ENCODE results near the gene ESM1.

Gene ESM1

GRCh38 chr5:54942064-54942778 is 43.2 kb downstream of the ESM1 start:
- Mint-ChIP-seq H3K27me3 (ENCODE audit: low read depth, poor library complexity) (peaks cover under 1% of the 10 kb centered on the region), H3K27ac (no peak overlapping the region), H3K36me3 (ENCODE audit: low read depth) (no peaks in the 10 kb centered on the region), H3K9me3 (no peaks in the 10 kb centered on the region), H3K4me1 (no peaks in the 10 kb centered on the region), H3K4me3 (no peak overlapping the region)
- TF ChIP-seq CTCF (IDR thresholded peaks at IDR 0.05) = no peak
- DNase-seq = no peak

GRCh38 chr5:54936201-54936600 is 49.2 kb downstream of the ESM1 start:
- Mint-ChIP-seq H3K4me1 (peaks cover 21% of the 10 kb centered on the region), H3K9me3 (no peaks in the 10 kb centered on the region), H3K27me3 (ENCODE audit: low read depth, poor library complexity) (no peaks in the 10 kb centered on the region), H3K4me3 (no peak overlapping the region), H3K27ac (no peak overlapping the region), H3K36me3 (ENCODE audit: low read depth) (no peaks in the 10 kb centered on the region)
- no peak for TF ChIP-seq CTCF (IDR thresholded peaks at IDR 0.05)
- DNase-seq = no peak

DNA sequence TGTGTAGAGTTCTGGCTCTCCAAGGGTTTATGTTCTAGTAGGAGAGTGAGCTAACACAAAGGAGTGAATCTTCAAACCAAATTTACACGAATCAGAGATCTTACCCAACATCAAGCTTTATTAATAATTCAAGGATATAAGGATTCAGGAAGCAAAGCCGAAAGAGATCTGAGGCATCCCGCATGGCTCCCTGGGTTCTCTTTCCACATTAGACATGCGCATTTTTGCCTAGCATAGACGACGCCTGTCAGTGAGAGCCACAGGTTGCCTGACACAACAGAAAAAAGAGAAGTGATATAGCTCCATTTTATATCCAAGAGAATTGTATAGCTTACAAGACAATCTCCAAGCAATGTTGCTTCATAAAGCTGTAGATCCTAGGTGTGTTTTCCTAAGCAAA is 52.6 kb downstream of the ESM1 start:
- no peak overlapping the region for H3K4me3 Mint-ChIP-seq
- DNase-seq = no peak
- no peaks in the 10 kb centered on the region for H3K27me3 Mint-ChIP-seq (ENCODE audit: low read depth, poor library complexity)
- H3K9me3 Mint-ChIP-seq = no peaks in the 10 kb centered on the region
- H3K27ac Mint-ChIP-seq = no peak overlapping the region
- no peaks in the 10 kb centered on the region for H3K36me3 Mint-ChIP-seq (ENCODE audit: low read depth)
- peaks cover 21% of the 10 kb centered on the region for H3K4me1 Mint-ChIP-seq
- TF ChIP-seq CTCF (IDR thresholded peaks at IDR 0.05) = no peak

GRCh38 chr5:54930736-54931135 is 54.7 kb downstream of the ESM1 start:
- peaks cover 11% of the 10 kb centered on the region for H3K4me1 Mint-ChIP-seq
- no peak overlapping the region for H3K4me3 Mint-ChIP-seq
- peaks cover 8% of the 10 kb centered on the region for H3K9me3 Mint-ChIP-seq
- H3K36me3 Mint-ChIP-seq (ENCODE audit: low read depth) = peaks cover under 1% of the 10 kb centered on the region
- TF ChIP-seq CTCF (IDR thresholded peaks at IDR 0.05) = no peak
- peaks cover 4% of the 10 kb centered on the region for H3K27me3 Mint-ChIP-seq (ENCODE audit: low read depth, poor library complexity)
- DNase-seq = no peak
- no peak overlapping the region for H3K27ac Mint-ChIP-seq

Measured in nephron progenitor cell (in vitro differentiated cells).